Endometrium (tissue), 2 donors: ENCODE results near the gene PPP1R1C.

Experiments used
- FAIRE-seq: peaks from 2 replicates; lab custom pipeline; 2012; peaks lifted over from hg19 to GRCh38; lab: Jason Lieb, UNC
- donor health status: control.
- donor health status: control.

PPP1R1C gene

GRCh38 chr2:181972431-181973170 lies 13.1 kb upstream of the PPP1R1C start:
- no peak for FAIRE-seq

DNA sequence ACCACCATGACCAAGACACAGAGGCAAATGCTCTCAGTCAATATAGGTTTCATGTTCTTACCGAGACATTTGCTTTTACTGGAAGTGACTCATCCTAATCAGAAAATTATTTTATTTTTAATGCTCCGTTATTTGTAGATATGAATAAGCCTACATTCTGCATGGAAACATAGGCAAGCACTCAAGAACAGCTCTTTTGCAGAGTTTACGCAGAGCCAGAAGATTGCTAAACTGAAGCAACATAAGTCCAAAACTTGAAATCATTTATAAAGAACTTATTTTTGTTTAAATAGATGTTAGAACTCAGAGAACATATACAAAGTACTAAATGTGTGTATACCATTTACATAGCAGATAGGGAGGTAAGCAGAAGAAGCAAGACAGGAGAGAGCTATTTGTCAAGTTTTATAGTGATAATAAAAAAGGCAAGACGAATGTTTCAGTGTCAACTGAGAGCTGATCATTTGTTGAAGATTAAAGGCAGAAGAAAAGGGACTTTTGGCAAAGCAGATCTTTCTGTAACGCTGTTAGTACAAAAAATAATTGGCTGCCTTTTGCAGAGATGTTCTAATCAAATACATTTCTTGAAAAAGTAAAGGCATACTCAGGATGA lies 12.4 kb upstream of the PPP1R1C start:
- FAIRE-seq = no peak

- no peak for FAIRE-seq
Measured at GRCh38 chr2:181977661-181978350, 7.8 kb upstream of the PPP1R1C start.

DNA sequence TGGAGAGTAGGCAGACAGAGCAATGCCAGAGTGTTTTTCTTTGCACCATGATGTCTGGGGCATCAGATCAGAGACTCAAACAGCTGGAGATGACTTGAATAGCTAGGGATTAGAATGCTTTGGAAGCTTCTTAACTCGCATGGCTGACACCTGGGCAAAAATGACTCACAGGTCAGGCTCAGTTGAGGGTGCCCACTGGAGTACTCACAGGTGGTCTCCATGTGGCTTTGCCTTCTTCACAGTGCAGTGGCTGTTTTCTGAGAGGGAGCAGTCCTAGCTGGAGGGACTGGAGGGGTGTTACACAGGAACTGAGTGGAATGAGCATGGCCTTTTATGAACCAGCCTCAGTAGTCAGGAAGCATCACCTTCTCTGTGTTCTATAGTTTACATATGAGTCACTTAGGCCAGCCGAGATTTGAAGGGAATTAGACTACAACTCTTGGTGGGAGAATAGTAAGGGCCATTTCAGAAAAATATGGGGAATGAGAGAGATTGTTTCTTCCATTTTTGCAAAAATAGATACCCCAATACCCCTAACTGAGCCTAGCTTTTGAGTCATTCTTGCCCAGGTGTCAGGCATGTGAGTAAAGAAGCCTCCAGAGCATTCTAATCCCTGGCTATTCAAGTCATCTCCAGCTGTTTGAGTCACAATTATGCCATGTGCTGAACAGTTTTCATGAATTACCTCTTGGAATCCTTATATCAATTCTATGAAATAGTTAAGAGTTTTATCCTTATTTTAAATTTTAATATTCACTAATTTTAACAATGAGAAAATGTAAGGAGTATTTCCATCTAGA lies 7.1 kb upstream of the PPP1R1C start:
- FAIRE-seq = no peak

DNA sequence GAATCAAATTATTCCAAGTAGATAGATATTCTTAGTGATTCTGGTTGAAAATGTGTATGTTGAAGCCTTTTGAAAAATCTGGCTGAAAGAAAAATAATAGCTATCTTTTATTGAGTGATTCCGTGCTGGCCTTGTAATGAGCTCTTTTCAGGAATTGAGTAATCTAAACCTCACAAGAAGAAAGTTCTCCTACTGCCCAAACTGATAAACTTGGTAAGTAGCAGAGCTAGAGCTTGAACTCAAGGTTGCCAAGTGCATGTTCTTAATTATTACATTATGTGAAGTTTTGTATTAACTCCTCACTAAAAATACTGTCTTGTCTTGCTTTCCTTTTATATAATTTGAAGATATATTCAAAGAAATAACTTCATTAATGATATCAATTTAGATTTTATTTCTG lies 1.6 kb upstream of the PPP1R1C start:
- FAIRE-seq = no peak

DNA sequence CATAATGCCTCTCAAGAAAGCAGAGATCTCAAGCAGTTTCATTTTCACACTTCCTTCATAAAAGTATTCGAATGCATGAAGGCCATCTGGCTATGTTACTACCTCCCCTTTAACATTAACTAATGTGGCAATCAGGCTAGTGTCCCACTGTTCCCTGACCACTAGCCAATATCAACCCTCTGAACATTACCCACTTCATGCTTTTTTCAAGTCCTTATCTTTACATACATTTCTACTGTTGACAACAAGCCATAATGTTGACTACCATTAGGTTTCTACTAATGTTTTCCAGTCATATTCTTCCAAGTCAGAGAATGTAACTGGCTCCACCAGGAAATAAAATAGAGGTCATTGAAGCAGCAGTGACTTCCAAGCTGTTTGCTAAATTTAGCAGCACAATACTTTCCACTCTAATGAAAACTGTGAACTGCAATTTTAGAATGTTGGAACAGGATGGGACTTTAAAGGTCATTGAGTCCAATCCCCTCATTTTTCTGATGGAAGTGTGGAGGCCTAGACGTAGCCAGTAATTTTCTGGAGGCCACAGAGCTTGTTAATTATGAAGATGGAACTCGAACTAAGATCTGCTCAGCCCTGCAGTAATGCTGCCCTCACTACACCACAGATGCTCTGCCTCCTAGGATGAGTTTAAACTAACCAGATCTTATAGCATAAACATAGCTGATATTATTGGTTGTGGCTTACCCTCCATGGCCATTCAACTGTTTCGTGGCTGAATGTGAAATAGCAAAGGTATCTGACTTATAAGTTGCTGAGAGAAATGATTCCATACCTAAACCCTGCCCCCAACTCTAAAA lies 630 bp upstream of the PPP1R1C start:
- FAIRE-seq = no peak

DNA sequence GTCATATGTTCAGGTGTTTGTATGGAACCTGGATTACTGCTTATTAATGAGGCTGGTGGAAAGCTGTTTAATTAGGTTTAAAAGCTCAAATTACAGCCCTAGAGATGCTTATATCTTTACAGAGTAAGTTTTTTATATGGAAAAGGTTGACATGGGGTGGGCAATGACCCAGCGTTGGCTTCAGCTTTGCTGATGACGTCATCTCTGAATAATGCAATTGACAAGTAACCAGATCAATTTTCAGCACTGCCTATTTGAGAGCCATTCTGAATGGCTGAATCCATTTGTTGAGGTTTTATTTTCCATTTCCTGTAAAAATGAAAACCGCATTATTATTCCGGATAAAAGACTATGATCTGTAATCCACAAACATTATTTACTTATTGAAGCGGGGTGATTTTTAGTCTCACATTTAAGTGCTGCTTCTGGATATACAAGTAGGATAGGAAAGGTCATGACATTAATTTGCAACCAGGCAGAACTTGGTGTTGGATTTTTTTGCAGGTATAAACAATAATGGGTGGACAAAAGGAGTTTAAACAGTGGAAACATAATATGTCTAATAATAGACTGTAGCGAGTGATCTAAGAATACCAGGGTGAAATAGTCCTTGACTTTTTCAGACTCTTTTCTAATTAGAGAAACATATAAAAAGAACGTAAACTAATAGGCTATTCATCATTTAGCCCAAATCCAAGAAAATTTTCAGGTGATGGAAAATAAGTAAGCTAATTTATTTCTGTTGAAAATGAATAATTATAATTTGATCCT lies 2.7 kb downstream of the PPP1R1C start:
- no peak for FAIRE-seq

DNA sequence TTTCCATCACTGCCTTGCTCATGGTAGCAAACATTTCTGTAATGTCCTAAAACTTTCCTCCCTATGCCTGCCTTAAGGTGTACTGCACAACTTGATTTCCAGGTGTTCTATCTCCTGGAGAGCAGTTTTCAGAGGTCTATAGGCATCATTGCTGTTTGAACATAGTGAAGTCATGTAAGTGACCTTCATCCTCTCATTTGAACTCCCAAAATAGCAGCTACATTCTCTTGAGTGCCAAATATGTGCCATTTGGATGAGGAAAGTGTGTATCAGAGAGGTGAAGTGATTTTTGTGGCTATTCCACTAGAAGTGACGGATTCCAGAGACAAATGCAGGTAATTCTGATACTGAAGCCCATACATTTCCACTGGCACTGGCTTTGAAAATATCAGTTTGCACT lies 3.4 kb downstream of the PPP1R1C start:
- no peak for FAIRE-seq

- no peak for FAIRE-seq
Measured at GRCh38 chr2:181991171-181991885, 5.7 kb downstream of the PPP1R1C start.

DNA sequence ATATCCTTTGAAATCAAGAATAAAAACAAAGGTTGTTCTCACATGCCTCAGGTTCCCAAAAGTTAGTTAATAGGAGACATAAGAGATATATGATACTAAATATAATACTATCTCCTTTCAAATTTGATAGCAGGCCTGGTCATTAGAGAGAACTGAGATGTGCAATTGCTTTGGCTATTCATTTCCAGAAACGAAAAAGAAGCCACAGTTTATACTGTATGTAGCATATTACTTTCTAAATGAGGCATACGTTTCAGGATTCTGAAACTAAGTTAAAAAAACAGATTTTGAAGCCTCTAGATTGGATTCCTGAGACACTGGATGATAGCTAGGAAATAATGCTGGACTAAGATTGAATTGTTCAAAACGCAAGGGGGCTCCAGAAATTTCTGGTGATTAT lies 7.1 kb downstream of the PPP1R1C start:
- FAIRE-seq = no peak

DNA sequence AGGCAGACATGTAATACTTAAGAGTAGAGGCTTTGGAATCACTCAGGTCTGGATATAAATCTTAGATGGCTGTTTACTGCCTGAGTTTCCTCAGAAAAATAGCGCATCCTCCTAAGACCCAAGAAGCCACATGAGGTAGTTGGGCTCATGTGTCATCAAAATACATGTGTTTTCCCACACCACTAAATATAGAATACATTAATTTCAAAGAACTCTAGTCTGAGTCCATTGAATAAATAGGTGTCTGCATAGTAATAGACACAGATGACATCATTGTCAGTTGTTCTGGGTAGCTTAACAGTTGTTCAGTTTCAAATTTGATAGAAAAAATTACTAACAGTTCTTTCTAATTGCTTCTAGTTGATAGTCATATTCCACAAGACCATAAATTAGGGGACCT lies 9.6 kb downstream of the PPP1R1C start:
- no peak for FAIRE-seq

- no peak for FAIRE-seq
Measured at GRCh38 chr2:181998041-181998835, 12.6 kb downstream of the PPP1R1C start.

DNA sequence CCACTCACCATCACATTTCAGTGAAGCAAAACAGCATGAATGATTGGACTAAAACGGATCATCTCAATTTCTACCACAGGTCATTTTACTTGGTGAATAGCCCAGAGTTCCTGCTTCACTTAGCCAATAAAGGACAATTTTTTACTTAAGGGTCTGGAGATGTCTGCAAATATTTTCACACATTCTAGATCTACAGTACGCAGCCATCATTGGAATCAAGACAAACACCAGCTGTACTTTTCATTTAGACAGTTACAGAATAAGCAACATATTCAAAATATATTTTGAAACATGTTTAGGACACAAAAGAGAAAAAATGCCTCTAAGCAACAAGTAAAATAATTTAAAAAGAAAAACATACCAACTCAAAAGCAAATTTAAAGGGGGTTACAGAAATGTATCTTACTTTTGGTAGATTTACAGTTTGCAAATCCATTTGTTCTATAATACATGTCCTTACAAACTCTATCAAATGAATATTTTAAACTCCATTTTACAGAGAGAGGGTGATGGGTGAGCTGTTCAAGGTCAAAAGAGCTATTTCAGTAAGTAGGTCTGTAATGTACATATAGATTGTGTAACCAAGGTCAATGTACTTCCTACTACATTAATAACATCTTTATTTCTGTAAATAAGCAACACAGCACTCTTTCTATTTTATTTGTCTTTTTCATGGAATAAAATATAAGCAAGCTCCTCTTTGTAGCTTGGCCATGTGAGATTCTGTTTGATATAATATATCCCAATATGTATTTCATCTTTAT lies 13.4 kb downstream of the PPP1R1C start:
- FAIRE-seq = no peak

- no peak for FAIRE-seq
Measured at GRCh38 chr2:181999911-182000310, 14.3 kb downstream of the PPP1R1C start.

GRCh38 chr2:182004945-182005520 lies 19.4 kb downstream of the PPP1R1C start:
- FAIRE-seq = no peak

DNA sequence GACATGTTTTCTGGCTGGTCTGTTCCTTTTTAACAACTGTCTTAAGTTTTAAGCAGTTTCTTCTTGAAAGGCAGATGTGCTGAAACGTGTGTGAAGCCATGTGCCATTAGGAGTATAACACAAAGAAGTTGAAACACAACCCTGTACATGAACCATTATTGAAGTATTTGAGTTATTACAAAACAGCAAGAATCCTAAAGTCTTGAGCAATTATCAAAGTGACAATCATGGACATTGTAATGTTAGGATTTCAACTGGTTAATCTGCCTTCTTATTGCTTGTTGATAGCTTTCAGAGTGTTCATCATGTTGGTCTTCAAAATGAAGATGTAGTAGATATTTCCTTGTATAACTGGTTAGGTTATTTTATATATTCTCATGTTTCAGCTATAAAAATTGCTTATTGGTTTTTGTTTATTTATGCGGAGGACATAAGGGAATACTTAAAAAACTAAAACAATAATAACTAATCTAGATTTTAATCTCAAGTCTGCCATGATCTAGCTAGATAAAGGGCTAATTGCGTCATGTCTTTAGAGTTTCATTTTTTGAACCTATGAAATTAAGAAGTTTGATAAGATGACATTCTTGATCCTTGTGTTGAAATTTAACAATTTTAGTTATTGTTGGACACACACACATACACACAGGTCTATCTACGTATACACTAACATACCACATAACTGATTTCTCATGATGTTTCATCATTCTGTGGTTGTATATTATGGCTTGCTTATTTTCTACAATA lies 21.1 kb downstream of the PPP1R1C start:
- FAIRE-seq = no peak

- FAIRE-seq = no peak
Measured at GRCh38 chr2:182014284-182014683, 28.6 kb downstream of the PPP1R1C start.
